Measurements from ENCODE around the gene PLCXD3.
A peak's percentile ranks its signal among the peaks of the same experiment; 100 is the strongest.
"Not testable (repeated sequence)": the region's sequence is repeated elsewhere in the genome, so short reads cannot be mapped to it uniquely, and the experiment has no call there.

The PLCXD3 gene

GRCh38 chr5:41510176-41510831, at the start of gene PLCXD3:
Gene PLCXD3 (minus strand): TSS chr5:41510601. CDS start chr5:41510526, 75 bp downstream.
- peak; percentile 72 for DNase-seq

GRCh38 chr5:41559184-41559583, 48.8 kb upstream of the PLCXD3 start:
- no peak for DNase-seq

- DNase-seq: no peak
These were observed 47.9 kb upstream of the PLCXD3 start for GRCh38 chr5:41558295-41558694.

GRCh38 chr5:41547991-41548390, 37.6 kb upstream of the PLCXD3 start:
- DNase-seq: no peak

- DNase-seq: no peak
These were observed 31.8 kb upstream of the PLCXD3 start for GRCh38 chr5:41542183-41542582.

GRCh38 chr5:41539454-41539853, 29.1 kb upstream of the PLCXD3 start:
- DNase-seq: no peak

GRCh38 chr5:41537581-41537980, 27.2 kb upstream of the PLCXD3 start:
- DNase-seq: no peak

- no peak for DNase-seq
These were observed 22.1 kb upstream of the PLCXD3 start for GRCh38 chr5:41532485-41532884.

- peak; percentile 98 for DNase-seq
These were observed 16.9 kb upstream of the PLCXD3 start for GRCh38 chr5:41527201-41527779.

GRCh38 chr5:41526699-41527098, 16.3 kb upstream of the PLCXD3 start:
- DNase-seq: no peak

- no peak for DNase-seq
These were observed 13.8 kb upstream of the PLCXD3 start for GRCh38 chr5:41524174-41524573.

GRCh38 chr5:41522193-41522786, 11.9 kb upstream of the PLCXD3 start:
- no peak for DNase-seq

GRCh38 chr5:41519801-41520200, 9.4 kb upstream of the PLCXD3 start:
- no peak for DNase-seq

- no peak for DNase-seq
These were observed 7.5 kb upstream of the PLCXD3 start for GRCh38 chr5:41517909-41518308.

GRCh38 chr5:41511241-41511640, 840 bp upstream of the PLCXD3 start:
- no peak for DNase-seq

GRCh38 chr5:41509399-41510175, 814 bp downstream of the PLCXD3 start:
- peak; percentile 64 for DNase-seq

- peak; percentile 59 for DNase-seq
These were observed 1.6 kb downstream of the PLCXD3 start for GRCh38 chr5:41508696-41509398.

GRCh38 chr5:41508186-41508585, 2.2 kb downstream of the PLCXD3 start:
- no peak for DNase-seq

- peak; percentile 71 for DNase-seq
These were observed 2.9 kb downstream of the PLCXD3 start for GRCh38 chr5:41507501-41507900.

GRCh38 chr5:41503860-41504259, 6.5 kb downstream of the PLCXD3 start:
- DNase-seq: no peak

- no peak for DNase-seq
These were observed 7.1 kb downstream of the PLCXD3 start for GRCh38 chr5:41503310-41503709.

- DNase-seq: not testable (repeated sequence)
These were observed 16.8 kb downstream of the PLCXD3 start for GRCh38 chr5:41493490-41494126.

- DNase-seq: no peak
These were observed 24.9 kb downstream of the PLCXD3 start for GRCh38 chr5:41485533-41485932.
